Lower leg skin (tissue), 3 donors: Measurements from ENCODE around the gene NBL1.

ENCODE experiments used
- CTCF ChIP-seq, 3 donors: fragments of 450-650 bp; IDR thresholded peaks; one replicate each; pipeline ENCODE4 v1.5.1; 2016; ENCODE audit warnings: antibody characterized with exemption in 3 of 3, mild to moderate bottlenecking in 3 of 3, moderate library complexity in 2 of 3
- POLR2A ChIP-seq, 2 donors: fragments of 450-650 bp; IDR thresholded peaks; one replicate each; pipeline ENCODE4 v1.6.1; 2016 to 2017; ENCODE audit warnings: antibody characterized with exemption in 2 of 2, mild to moderate bottlenecking in 1 of 2, moderate library complexity in 1 of 2

- TF ChIP-seq CTCF (IDR thresholded peaks at IDR 0.05) (no peak), POLR2A (IDR thresholded peaks at IDR 0.05) (no peak)
Measured at GRCh38 chr1:19654386-19654785, 10.3 kb downstream of the NBL1 start.
